Activated CD4-positive, alpha-beta T cell treated with anti-CD3 and anti-CD28 coated beads, Interleukin-2, Interleukin-6, amounts not matched to agents 100 ng/mL and 50 ng/mL, durations not matched to agents 16 hours and 8 hours (primary cell): ENCODE data around the gene COQ10B.

Experiments used
- DNase-seq: peaks from one replicate; pipeline ENCODE4 v3.0.0-alpha.2; 2020

COQ10B gene

GRCh38 chr2:197502685-197503084 is 49.3 kb downstream of the COQ10B start:
- DNase-seq = no peak

DNA sequence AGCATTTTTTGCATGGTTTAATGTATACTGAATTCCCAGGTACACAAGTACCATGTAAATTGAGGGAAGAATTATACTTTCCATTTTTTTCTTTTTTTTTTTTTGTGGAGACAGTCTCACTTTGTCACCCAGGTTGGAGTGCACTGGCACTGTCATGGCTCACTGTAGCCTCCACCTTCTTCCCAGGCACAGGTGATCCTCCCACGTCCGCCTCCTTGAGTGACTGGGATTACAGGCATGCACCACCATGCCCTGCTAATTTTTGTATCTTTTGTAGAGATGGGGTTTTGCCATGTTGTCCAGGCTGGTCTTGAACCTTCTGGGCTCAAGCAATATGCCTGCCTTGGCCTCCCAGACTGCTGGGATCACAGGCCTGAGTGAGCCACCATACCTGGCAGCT is 50.6 kb downstream of the COQ10B start:
- no peak for DNase-seq

DNA sequence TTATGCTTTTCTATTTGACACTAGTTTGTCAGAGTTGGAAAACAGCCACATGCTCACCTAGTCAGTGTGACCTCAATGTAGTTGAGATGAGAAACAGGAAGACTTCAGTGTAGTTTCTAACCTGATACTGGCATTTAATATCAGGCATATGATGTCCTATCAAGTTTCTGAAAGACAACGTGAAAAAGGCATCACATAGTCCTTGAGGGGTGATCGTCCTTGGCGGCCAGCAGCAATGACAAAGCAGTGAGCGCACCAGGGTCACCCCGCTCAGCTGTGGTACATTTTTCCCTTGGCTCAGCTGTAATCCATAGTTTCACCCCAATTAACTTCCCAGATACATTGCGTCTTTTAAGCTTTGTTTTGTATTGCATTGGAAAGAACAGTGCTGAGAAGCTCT is 51.2 kb downstream of the COQ10B start:
- DNase-seq = no peak

- no peak for DNase-seq
These were observed 53.3 kb downstream of the COQ10B start for GRCh38 chr2:197506658-197507057.

DNA sequence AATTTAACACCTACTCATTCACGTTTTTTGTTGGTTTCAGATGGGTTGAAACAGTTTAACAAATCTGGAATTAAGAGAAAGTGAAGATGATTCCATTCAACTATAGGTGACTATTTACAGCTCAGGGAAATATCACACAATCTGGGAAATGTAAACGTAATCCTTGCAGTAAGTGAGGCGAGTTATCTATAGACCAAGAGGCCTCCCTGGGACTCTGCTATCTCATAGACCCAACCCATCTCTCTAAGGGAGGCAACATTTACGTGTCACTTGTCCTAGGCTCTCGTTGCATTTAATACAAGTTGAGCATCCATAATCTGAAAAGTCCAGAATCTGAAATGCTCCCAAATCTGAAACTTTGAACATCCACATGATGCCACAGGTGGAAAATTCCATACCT is 60.6 kb downstream of the COQ10B start:
- no peak for DNase-seq

DNA sequence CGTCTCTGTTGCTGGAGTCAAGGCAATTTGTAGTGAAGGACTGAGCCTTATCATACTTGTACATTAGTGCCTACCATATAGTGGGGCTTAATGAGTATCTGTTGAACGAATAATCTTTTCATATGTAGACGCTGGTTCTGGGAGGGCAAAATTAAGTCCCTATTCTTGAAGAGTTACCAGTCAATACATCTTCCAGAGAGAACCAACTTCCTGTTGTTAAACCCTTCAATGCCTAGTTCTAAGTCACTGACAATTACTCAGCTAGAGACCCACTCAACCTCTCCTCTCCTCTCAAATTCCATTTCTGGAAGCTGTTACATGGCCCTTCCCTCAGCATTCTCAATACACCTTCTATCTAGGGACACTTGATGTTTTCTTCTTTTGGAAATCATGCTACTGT is 61.4 kb downstream of the COQ10B start:
- DNase-seq = no peak

- no peak for DNase-seq
These were observed 62.0 kb downstream of the COQ10B start for GRCh38 chr2:197515315-197515738.

- DNase-seq = peak; percentile 96
These were observed 62.5 kb downstream of the COQ10B start, which contains the start of gene MOB4 for GRCh38 chr2:197515739-197516392. Gene MOB4, plus strand, starts transcription at chr2:197516066. Its CDS starts 21 bp downstream, at chr2:197516087.

DNA sequence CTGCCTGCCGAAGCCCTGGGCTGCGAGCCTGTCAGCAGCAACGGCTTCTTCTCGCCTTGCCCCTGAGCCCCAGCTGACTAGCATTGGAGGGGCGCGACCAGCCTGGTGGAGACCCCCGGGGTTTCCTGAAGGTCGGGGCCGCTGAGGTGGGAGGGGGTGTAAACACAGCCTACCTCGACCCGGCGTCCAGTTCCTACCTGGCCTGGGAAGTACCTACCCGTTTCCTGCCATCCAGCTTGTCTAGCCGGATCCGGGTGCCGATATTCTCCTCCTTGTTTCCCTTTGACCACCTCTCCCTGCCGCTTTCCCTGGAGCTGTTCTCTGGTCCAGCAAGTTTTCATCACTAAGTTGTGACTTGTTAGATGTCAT is 63.0 kb downstream of the COQ10B start:
- DNase-seq = no peak

DNA sequence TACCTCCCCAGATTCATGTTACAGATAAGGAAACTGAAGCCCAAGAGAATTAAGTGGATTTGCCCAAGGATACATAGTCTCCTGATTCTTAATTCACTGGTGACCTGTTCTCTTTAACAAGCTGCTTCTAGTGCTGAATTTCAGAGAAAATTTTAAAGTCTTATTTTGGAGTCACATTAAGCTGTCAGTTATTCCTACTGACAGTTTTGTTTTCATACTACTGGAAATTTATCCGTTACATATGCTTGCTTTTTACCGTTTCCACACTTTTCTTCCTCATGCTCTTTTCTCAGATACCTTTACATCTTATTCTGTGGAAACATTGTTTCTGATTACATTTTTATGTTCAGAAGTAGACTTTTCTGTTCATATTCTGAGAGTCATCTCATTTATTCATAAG is 63.8 kb downstream of the COQ10B start:
- DNase-seq = no peak
